GM23338 (cell line): ENCODE data around the gene POLK. TPM values are rescaled to one million over a fixed set of nuclear protein-coding genes. Genes with fewer than 3 reads are reported as not detected.

Experiments used
- ATAC-seq: fragments of 200-7000 bp; cut with Tn5 transposase; 3 replicates; pipeline ENCODE4 v1.9.1; 2020
- DNase-seq: peaks from one replicate; pipeline ENCODE4 v3.0.0-alpha.2; 2015; ENCODE audit warnings: low spot score
- H2AFZ ChIP-seq: fragments of 200-600 bp; sonication (generic); 2 replicates; pipeline ENCODE4 v1.8.0; 2016; ENCODE audit warnings: antibody characterized with exemption, mild to moderate bottlenecking, moderate library complexity
- H3F3A ChIP-seq: fragments of 200-600 bp; sonication (generic); replicated peaks from 2 replicates; pipeline ENCODE4 v1.8.0; 2017; ENCODE audit warnings: antibody characterized with exemption, mixed run types, low read depth
- H3K27ac ChIP-seq: fragments of 200-600 bp; sonication (generic); 2 replicates; pipeline ENCODE4 v1.6.1; 2016; ENCODE audit warnings: low read depth
- H3K27me3 ChIP-seq: fragments of 200-600 bp; sonication (generic); 2 replicates; pipeline ENCODE4 v1.8.0; 2016; ENCODE audit warnings: mild to moderate bottlenecking, mixed run types, moderate library complexity; ENCODE audit not compliant: insufficient read depth
- H3K36me3 ChIP-seq: fragments of 200-600 bp; sonication (generic); 2 replicates; pipeline ENCODE4 v1.8.0; 2016; ENCODE audit warnings: mild to moderate bottlenecking; ENCODE audit not compliant: insufficient read depth
- H3K4me1 ChIP-seq: fragments of 200-600 bp; sonication (generic); 2 replicates; pipeline ENCODE4 v1.8.0; 2016; ENCODE audit warnings: mild to moderate bottlenecking, moderate library complexity; ENCODE audit not compliant: insufficient read depth
- H3K4me2 ChIP-seq: fragments of 200-600 bp; sonication (generic); 2 replicates; pipeline ENCODE4 v1.7.1; 2017; ENCODE audit warnings: mixed run types
- H3K4me3 ChIP-seq: fragments of 200-600 bp; sonication (generic); 2 replicates; pipeline ENCODE4 v1.6.1; 2016; ENCODE audit warnings: mixed run types
- H3K79me2 ChIP-seq: fragments of 200-600 bp; sonication (generic); replicated peaks from 2 replicates; pipeline ENCODE4 v1.8.0; 2017; ENCODE audit warnings: mild to moderate bottlenecking; ENCODE audit not compliant: insufficient read depth
- H3K9me2 ChIP-seq: fragments of 200-600 bp; sonication (generic); 2 replicates; pipeline ENCODE4 v1.8.0; 2017; ENCODE audit not compliant: insufficient read depth
- H4K20me1 ChIP-seq: fragments of 200-600 bp; sonication (generic); replicated peaks from 2 replicates; pipeline ENCODE4 v1.8.0; 2017; ENCODE audit warnings: mild to moderate bottlenecking; ENCODE audit not compliant: insufficient read depth
- H3K27ac Mint-ChIP-seq: 2 replicates; pipeline ENCODE4 v1.8.0; 2020; ENCODE audit warnings: inconsistent platforms, mild to moderate bottlenecking, moderate library complexity, mixed read lengths
- H3K27me3 Mint-ChIP-seq: 3 replicates; pipeline ENCODE4 v1.8.0; 2022; ENCODE audit warnings: low read depth, mild to moderate bottlenecking, moderate library complexity, mixed read lengths, inconsistent platforms; ENCODE audit not compliant: insufficient read depth, poor library complexity
- H3K36me3 Mint-ChIP-seq: 3 replicates; pipeline ENCODE4 v1.8.0; 2021; ENCODE audit warnings: low read depth, mild to moderate bottlenecking, inconsistent platforms, moderate library complexity, mixed read lengths
- H3K4me1 Mint-ChIP-seq: 3 replicates; pipeline ENCODE4 v1.8.0; 2020; ENCODE audit warnings: mild to moderate bottlenecking, inconsistent platforms, mixed read lengths
- H3K4me3 Mint-ChIP-seq: 3 replicates; pipeline ENCODE4 v1.8.0; 2021; ENCODE audit warnings: moderate library complexity, mild to moderate bottlenecking, inconsistent platforms, mixed read lengths
- H3K9me3 Mint-ChIP-seq: 3 replicates; pipeline ENCODE4 v1.8.0; 2020; ENCODE audit warnings: moderate library complexity, mild to moderate bottlenecking, inconsistent platforms, mixed read lengths
- CREB1 ChIP-seq: fragments of 250-450 bp; sonication (Bioruptor Pico); IDR thresholded peaks from 2 replicates; pipeline ENCODE4 v1.5.0; 2020; ENCODE audit warnings: low read depth, mild to moderate bottlenecking, moderate library complexity
- ETS1 ChIP-seq: IDR thresholded peaks from 2 replicates; pipeline ENCODE4 v1.6.1; 2016; ENCODE audit warnings: antibody characterized with exemption
- EZH2 ChIP-seq: fragments of 200-600 bp; sonication (generic); IDR thresholded peaks from one replicate; pipeline ENCODE4 v1.8.0; 2017; ENCODE audit warnings: antibody characterized with exemption, mild to moderate bottlenecking, low read depth; ENCODE audit not compliant: unreplicated experiment
- EZH2phosphoT487 ChIP-seq: fragments of 200-600 bp; sonication (generic); IDR thresholded peaks from one replicate; pipeline ENCODE4 v1.8.1; 2018; ENCODE audit warnings: antibody characterized with exemption; ENCODE audit not compliant: unreplicated experiment
- NANOG ChIP-seq: IDR thresholded peaks from 2 replicates; pipeline ENCODE4 v1.6.1; 2016; ENCODE audit warnings: antibody characterized with exemption, borderline replicate concordance
- POLR2AphosphoS5 ChIP-seq: IDR thresholded peaks from 2 replicates; pipeline ENCODE4 v1.6.1; 2016; ENCODE audit warnings: antibody characterized with exemption, low read depth
- STAT1 ChIP-seq: IDR thresholded peaks from one replicate; pipeline ENCODE4 v1.6.1; 2016; ENCODE audit warnings: antibody characterized with exemption; ENCODE audit not compliant: unreplicated experiment
- ZNF114 ChIP-seq: fragments of 250-450 bp; sonication (Bioruptor Pico); IDR thresholded peaks from 2 replicates; pipeline ENCODE4 v1.5.0; 2020; ENCODE audit warnings: mild to moderate bottlenecking, moderate library complexity
- ZNF331 ChIP-seq: fragments of 250-450 bp; sonication (Bioruptor Pico); IDR thresholded peaks from 2 replicates; pipeline ENCODE4 v1.5.0; 2020; ENCODE audit warnings: low read depth, mild to moderate bottlenecking, moderate library complexity
- polyA plus RNA-seq: library from polyadenylated mRNA; unstranded; fragments of >200 nt; fragmentation: Nextera tagmentation; extraction: Ambion mirVana; gene quantifications from 2 replicates; pipeline ENCODE4 v1.2.1, GENCODE V29; 2016
- total RNA-seq: library from RNA; depleted of rRNA; stranded (reverse); fragments of >200 nt; shearing (Covaris generic); gene quantifications from 2 replicates; pipeline ENCODE4 v1.2.3, GENCODE V29; 2014
- TF ChIP-seq, protein P1 (sequence below): IDR thresholded peaks from one replicate; pipeline ENCODE4 v1.6.1; 2018; ENCODE audit warnings: antibody characterized with exemption; ENCODE audit not compliant: unreplicated experiment
- TF ChIP-seq, protein P2 (sequence below), 2 experiments: fragments of 200-600 bp in 1 of 2; sonication (generic) in 1 of 2; conservative IDR thresholded peaks; 2 replicates each; pipeline versions ENCODE4 v1.5.1 to v1.6.1; 2016 to 2017; ENCODE audit warnings: antibody characterized with exemption in 2 of 2, low read depth in 2 of 2, mild to moderate bottlenecking in 2 of 2, moderate library complexity in 1 of 2

Gene POLK
- total and polyA plus RNA-seq, 2 experiments from 2014 or later, result 6.3 to 14.5 TPM

GRCh38 chr5:75567710-75568109 is 56.0 kb downstream of the POLK start (continued):
- TF ChIP-seq EZH2phosphoT487 (no peak), NANOG (no peak), ETS1 (no peak), STAT1 (no peak), ZNF114 (CRISPR knock-in tag) (no peak)

- 0 out of 2 replicates have a peak, but pooled peaks cover 3% of the 10 kb centered on the region for H3K9me2 ChIP-seq
- ATAC-seq (no peak), DNase-seq (no peak)
- no peaks in the 10 kb centered on the region for H3F3A ChIP-seq
- TF ChIP-seq NANOG, result no peak
- no peak for TF ChIP-seq EZH2phosphoT487
- no peak for TF ChIP-seq POLR2AphosphoS5
- no peak for TF ChIP-seq ZNF331 (CRISPR knock-in tag)
- no peak for TF ChIP-seq STAT1
- TF ChIP-seq ZNF114 (CRISPR knock-in tag), result no peak
- TF ChIP-seq CREB1, result no peak
- no peak for TF ChIP-seq ETS1
- TF ChIP-seq, protein P1, sequence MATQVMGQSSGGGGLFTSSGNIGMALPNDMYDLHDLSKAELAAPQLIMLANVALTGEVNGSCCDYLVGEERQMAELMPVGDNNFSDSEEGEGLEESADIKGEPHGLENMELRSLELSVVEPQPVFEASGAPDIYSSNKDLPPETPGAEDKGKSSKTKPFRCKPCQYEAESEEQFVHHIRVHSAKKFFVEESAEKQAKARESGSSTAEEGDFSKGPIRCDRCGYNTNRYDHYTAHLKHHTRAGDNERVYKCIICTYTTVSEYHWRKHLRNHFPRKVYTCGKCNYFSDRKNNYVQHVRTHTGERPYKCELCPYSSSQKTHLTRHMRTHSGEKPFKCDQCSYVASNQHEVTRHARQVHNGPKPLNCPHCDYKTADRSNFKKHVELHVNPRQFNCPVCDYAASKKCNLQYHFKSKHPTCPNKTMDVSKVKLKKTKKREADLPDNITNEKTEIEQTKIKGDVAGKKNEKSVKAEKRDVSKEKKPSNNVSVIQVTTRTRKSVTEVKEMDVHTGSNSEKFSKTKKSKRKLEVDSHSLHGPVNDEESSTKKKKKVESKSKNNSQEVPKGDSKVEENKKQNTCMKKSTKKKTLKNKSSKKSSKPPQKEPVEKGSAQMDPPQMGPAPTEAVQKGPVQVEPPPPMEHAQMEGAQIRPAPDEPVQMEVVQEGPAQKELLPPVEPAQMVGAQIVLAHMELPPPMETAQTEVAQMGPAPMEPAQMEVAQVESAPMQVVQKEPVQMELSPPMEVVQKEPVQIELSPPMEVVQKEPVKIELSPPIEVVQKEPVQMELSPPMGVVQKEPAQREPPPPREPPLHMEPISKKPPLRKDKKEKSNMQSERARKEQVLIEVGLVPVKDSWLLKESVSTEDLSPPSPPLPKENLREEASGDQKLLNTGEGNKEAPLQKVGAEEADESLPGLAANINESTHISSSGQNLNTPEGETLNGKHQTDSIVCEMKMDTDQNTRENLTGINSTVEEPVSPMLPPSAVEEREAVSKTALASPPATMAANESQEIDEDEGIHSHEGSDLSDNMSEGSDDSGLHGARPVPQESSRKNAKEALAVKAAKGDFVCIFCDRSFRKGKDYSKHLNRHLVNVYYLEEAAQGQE, result no peak
- TF ChIP-seq, protein P2, sequence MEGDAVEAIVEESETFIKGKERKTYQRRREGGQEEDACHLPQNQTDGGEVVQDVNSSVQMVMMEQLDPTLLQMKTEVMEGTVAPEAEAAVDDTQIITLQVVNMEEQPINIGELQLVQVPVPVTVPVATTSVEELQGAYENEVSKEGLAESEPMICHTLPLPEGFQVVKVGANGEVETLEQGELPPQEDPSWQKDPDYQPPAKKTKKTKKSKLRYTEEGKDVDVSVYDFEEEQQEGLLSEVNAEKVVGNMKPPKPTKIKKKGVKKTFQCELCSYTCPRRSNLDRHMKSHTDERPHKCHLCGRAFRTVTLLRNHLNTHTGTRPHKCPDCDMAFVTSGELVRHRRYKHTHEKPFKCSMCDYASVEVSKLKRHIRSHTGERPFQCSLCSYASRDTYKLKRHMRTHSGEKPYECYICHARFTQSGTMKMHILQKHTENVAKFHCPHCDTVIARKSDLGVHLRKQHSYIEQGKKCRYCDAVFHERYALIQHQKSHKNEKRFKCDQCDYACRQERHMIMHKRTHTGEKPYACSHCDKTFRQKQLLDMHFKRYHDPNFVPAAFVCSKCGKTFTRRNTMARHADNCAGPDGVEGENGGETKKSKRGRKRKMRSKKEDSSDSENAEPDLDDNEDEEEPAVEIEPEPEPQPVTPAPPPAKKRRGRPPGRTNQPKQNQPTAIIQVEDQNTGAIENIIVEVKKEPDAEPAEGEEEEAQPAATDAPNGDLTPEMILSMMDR (conservative IDR thresholded peaks at IDR 0.05; ENCODE audit: low read depth in 2 of 2), result no peak
- TF ChIP-seq EZH2, result no peak
- Mint-ChIP-seq H3K4me3 (no peak overlapping the region), H3K4me1 (peaks cover 2% of the 10 kb centered on the region; the same call in 1 of the 3 replicates), H3K27ac (no peak overlapping the region; the same call in 1 of the 2 replicates), H3K27me3 (no peaks in the 10 kb centered on the region), H3K36me3 (peaks cover 17% of the 10 kb centered on the region; the same call in 2 of the 3 replicates), H3K9me3 (peaks cover 17% of the 10 kb centered on the region)
- H4K20me1 ChIP-seq, result no peaks in the 10 kb centered on the region
- no peak overlapping the region for H3K4me2 ChIP-seq
- no peaks in the 10 kb centered on the region for H3K4me1 ChIP-seq
- no peak overlapping the region for H3K27ac ChIP-seq
- no peaks in the 10 kb centered on the region for H3K27me3 ChIP-seq
- H2AFZ ChIP-seq, result no peak overlapping the region
- H3K36me3 ChIP-seq, result no peaks in the 10 kb centered on the region
- 0 out of 2 replicates have a peak, but pooled peaks cover under 1% of the 10 kb centered on the region for H3K79me2 ChIP-seq
- H3K4me3 ChIP-seq, result no peak overlapping the region
Observed at GRCh38 chr5:75568202-75568601, 56.5 kb downstream of the POLK start.
